GM23248 (cell line): ENCODE measurements around the gene SHROOM4. TPM values are rescaled to one million over a fixed set of nuclear protein-coding genes. Genes with fewer than 3 reads are reported as not detected.

Source experiments
- DNase-seq: peaks from one replicate; pipeline ENCODE4 v3.0.0-alpha.2; 2015
- H2AFZ ChIP-seq: fragments of 200-600 bp; sonication (generic); 2 replicates; pipeline ENCODE4 v1.6.1; 2016; ENCODE audit warnings: antibody characterized with exemption
- H3F3A ChIP-seq: fragments of 200-600 bp; sonication (generic); 2 replicates; pipeline ENCODE4 v1.6.1; 2016; ENCODE audit warnings: mild to moderate bottlenecking, antibody characterized with exemption, mixed run types; ENCODE audit not compliant: insufficient read depth
- H3K27ac ChIP-seq: fragments of 200-600 bp; sonication (generic); 2 replicates; pipeline ENCODE4 v1.5.1; 2016; ENCODE audit warnings: mild to moderate bottlenecking
- H3K27me3 ChIP-seq: fragments of 200-600 bp; sonication (generic); replicated peaks from 2 replicates; pipeline ENCODE4 v1.6.1; 2016; ENCODE audit warnings: mild to moderate bottlenecking; ENCODE audit not compliant: insufficient read depth
- H3K36me3 ChIP-seq: fragments of 200-600 bp; sonication (generic); 2 replicates; pipeline ENCODE4 v1.6.1; 2016; ENCODE audit warnings: low read depth, mild to moderate bottlenecking
- H3K4me1 ChIP-seq: fragments of 200-600 bp; sonication (generic); 2 replicates; pipeline ENCODE4 v1.6.1; 2016; ENCODE audit warnings: mild to moderate bottlenecking; ENCODE audit not compliant: insufficient read depth
- H3K4me2 ChIP-seq: fragments of 200-600 bp; sonication (generic); one replicate; pipeline ENCODE4 v1.6.1; 2016; ENCODE audit warnings: mild to moderate bottlenecking; ENCODE audit not compliant: unreplicated experiment
- H3K4me3 ChIP-seq: fragments of 200-600 bp; sonication (generic); 2 replicates; pipeline ENCODE4 v1.5.1; 2016; ENCODE audit warnings: mild to moderate bottlenecking
- H3K79me2 ChIP-seq: fragments of 200-600 bp; sonication (generic); 2 replicates; pipeline ENCODE4 v1.6.1; 2016; ENCODE audit warnings: mild to moderate bottlenecking; ENCODE audit not compliant: insufficient read depth
- H3K9ac ChIP-seq: fragments of 200-600 bp; sonication (generic); 2 replicates; pipeline ENCODE4 v1.6.1; 2016; ENCODE audit warnings: mild to moderate bottlenecking
- H3K9me2 ChIP-seq: fragments of 200-600 bp; sonication (generic); 2 replicates; pipeline ENCODE4 v1.6.1; 2016; ENCODE audit warnings: mixed run types, mild to moderate bottlenecking, moderate library complexity; ENCODE audit not compliant: insufficient read depth
- H3K9me3 ChIP-seq: fragments of 200-600 bp; sonication (generic); one replicate; pipeline ENCODE4 v1.6.1; 2017; ENCODE audit warnings: low read depth
- H4K20me1 ChIP-seq: fragments of 200-600 bp; sonication (generic); 2 replicates; pipeline ENCODE4 v1.6.0; 2016; ENCODE audit not compliant: insufficient read depth
- EZH2 ChIP-seq: fragments of 200-600 bp; sonication (generic); IDR thresholded peaks from 2 replicates; pipeline ENCODE4 v1.6.1; 2018; ENCODE audit warnings: antibody characterized with exemption, mild to moderate bottlenecking; ENCODE audit not compliant: insufficient read depth, poor library complexity, severe bottlenecking
- EZH2phosphoT487 ChIP-seq: fragments of 200-600 bp; sonication (generic); IDR thresholded peaks from 2 replicates; pipeline ENCODE4 v1.6.1; 2018; ENCODE audit warnings: antibody characterized with exemption, moderate library complexity, mild to moderate bottlenecking, low read depth; ENCODE audit not compliant: insufficient read depth
- WGBS, 2 experiments: methylation state at CpG; one replicate each; pipeline ENCODE4 v1.1.6; 2015 to 2017; ENCODE audit warnings: low lambda C conversion rate in 2 of 2, low coverage in 1 of 2; ENCODE audit errors: missing lambda C conversion rate in 2 of 2; 5-methylcytosine and 5-hydroxymethylcytosine counted together
- in situ Hi-C: fragments of 300-500 bp; cut with MboI; formaldehyde crosslinking; loops from 2 replicates; pipeline ENCODE4 v1.15.0; 2020
- polyA plus RNA-seq: library from polyadenylated mRNA; unstranded; fragments of >200 nt; fragmentation: Nextera tagmentation; extraction: Ambion mirVana; gene quantifications from 2 replicates; pipeline ENCODE4 v1.2.1, GENCODE V29; 2016
- total RNA-seq: library from RNA; depleted of rRNA; stranded (reverse); fragments of >200 nt; shearing (Covaris generic); gene quantifications from 2 replicates; pipeline ENCODE4 v1.2.3, GENCODE V29; 2014

Gene SHROOM4
- total and polyA plus RNA-seq, 2 experiments from 2014 or later = 0.55 to 1.7 TPM

DNA sequence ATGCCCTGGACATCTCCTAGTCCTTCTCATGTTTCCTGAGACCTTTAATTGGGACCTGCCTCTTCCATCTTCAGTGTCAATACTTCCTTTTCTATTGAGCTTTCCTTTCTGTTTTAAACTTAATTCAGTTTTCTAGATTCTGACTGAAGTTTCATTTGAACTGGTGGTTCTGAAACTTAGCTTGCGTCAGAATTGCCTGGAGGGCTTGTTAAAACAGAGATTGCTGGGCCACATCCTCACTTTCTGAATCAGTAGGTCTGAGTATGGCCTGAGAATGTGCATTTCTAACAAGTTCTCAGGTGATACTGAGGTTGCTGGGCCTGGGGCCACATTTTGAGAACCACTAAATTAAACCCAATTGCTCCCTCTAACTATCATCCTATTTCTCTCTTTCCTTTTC is 191.2 kb downstream of the SHROOM4 start:
- 90 to 100% methylated on average over 1 of the region's 1 CpG for WGBS, 2 experiments
- Histone ChIP-seq H3K36me3 (no peaks in the 10 kb centered on the region), H3K79me2 (no peaks in the 10 kb centered on the region), H3K4me1 (no peaks in the 10 kb centered on the region), H3K4me3 (no peak overlapping the region), H2AFZ (no peak overlapping the region), H3F3A (no peaks in the 10 kb centered on the region), H3K4me2 (no peak overlapping the region), H3K9ac (no peak overlapping the region), H3K27ac (no peak overlapping the region), H3K9me3 (no peaks in the 10 kb centered on the region), H4K20me1 (no peaks in the 10 kb centered on the region), H3K9me2 (no peaks in the 10 kb centered on the region), H3K27me3 (no peaks in the 10 kb centered on the region)
- in situ Hi-C loops = no loop called here
- no peak for DNase-seq
- TF ChIP-seq EZH2phosphoT487 = no peak
- TF ChIP-seq EZH2 = no peak

- DNase-seq = peak; percentile 6
- Histone ChIP-seq H3K4me2 (no peak overlapping the region), H2AFZ (no peak overlapping the region), H3K9ac (no peak overlapping the region), H3K79me2 (no peaks in the 10 kb centered on the region), H4K20me1 (no peaks in the 10 kb centered on the region), H3K4me3 (no peak overlapping the region), H3K9me3 (no peaks in the 10 kb centered on the region), H3K4me1 (no peaks in the 10 kb centered on the region), H3F3A (no peaks in the 10 kb centered on the region), H3K9me2 (no peaks in the 10 kb centered on the region), H3K36me3 (no peaks in the 10 kb centered on the region), H3K27ac (no peak overlapping the region), H3K27me3 (no peaks in the 10 kb centered on the region)
- no peak for TF ChIP-seq EZH2phosphoT487
- TF ChIP-seq EZH2 = no peak
- in situ Hi-C loops = no loop called here
- 50 to 51% methylated on average over 12 of the region's 12 CpGs for WGBS, 2 experiments
Measured at GRCh38 chrX:50618788-50619558, 195.0 kb downstream of the SHROOM4 start.

DNA sequence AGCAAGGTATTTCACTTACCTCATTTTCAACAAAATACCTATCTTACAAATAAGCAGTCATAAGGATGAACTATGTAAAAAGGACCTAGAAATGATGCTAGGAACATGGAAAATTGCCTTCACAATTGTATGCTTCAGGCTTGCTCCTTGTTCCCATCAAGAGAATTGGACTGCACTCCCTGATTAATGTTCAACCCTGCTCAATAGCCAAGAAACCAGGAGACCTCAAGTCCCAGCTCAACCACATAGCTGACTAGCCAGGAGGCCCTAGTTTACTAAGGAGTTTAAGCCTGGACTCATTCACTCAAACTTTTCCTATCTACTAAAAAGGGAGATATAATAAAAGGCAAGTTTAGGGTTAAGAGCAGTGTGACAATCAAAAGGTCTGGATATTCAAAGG is 196.8 kb downstream of the SHROOM4 start:
- Histone ChIP-seq H3K9me2 (no peaks in the 10 kb centered on the region), H3K27me3 (no peaks in the 10 kb centered on the region), H3F3A (no peaks in the 10 kb centered on the region), H4K20me1 (no peaks in the 10 kb centered on the region), H3K4me2 (no peak overlapping the region), H3K9ac (no peak overlapping the region), H3K9me3 (no peaks in the 10 kb centered on the region), H3K36me3 (no peaks in the 10 kb centered on the region), H2AFZ (no peak overlapping the region), H3K27ac (no peak overlapping the region), H3K4me1 (no peaks in the 10 kb centered on the region), H3K79me2 (no peaks in the 10 kb centered on the region), H3K4me3 (no peak overlapping the region)
- TF ChIP-seq EZH2 = no peak
- no peak for TF ChIP-seq EZH2phosphoT487
- in situ Hi-C loops = no loop called here
- no peak for DNase-seq

- no peak overlapping the region for H3K4me3 ChIP-seq
- WGBS, 2 experiments = 56 to 57% methylated on average over 8 of the region's 8 CpGs
- H3F3A ChIP-seq = no peaks in the 10 kb centered on the region
- H4K20me1 ChIP-seq = no peaks in the 10 kb centered on the region
- DNase-seq = no peak
- H3K4me2 ChIP-seq = no peak overlapping the region
- H3K9me2 ChIP-seq = no peaks in the 10 kb centered on the region
- H3K9me3 ChIP-seq = no peaks in the 10 kb centered on the region
- no peaks in the 10 kb centered on the region for H3K27me3 ChIP-seq
- H3K36me3 ChIP-seq = no peaks in the 10 kb centered on the region
- no peak overlapping the region for H3K27ac ChIP-seq
- H3K4me1 ChIP-seq = no peaks in the 10 kb centered on the region
- no peaks in the 10 kb centered on the region for H3K79me2 ChIP-seq
- H3K9ac ChIP-seq = no peak overlapping the region
- TF ChIP-seq EZH2phosphoT487 (no peak), EZH2 (no peak)
- in situ Hi-C loops = no loop called here
- H2AFZ ChIP-seq = no peak overlapping the region
Measured at GRCh38 chrX:50615570-50616158, 198.3 kb downstream of the SHROOM4 start.
